T-helper 1 cell treated with Interleukin-12 subunit alpha and Interleukin-12 subunit beta and Interleukin-4 antibody, amounts not matched to agents 30 ng/mL and 1 ng/mL, for 36 hours (primary cell): Measurements from ENCODE around the gene ZCCHC8. TPM values are rescaled to one million over a fixed set of nuclear protein-coding genes. Genes with fewer than 3 reads are reported as not detected.
"Not testable (repeated sequence)": the region's sequence is repeated elsewhere in the genome, so short reads cannot be mapped to it uniquely, and the experiment has no call there.

Experiments used
- intact Hi-C: fragments of 100-400 bp; cut with micrococcal nuclease; formaldehyde crosslinking; loops from one replicate; pipeline ENCODE4 v1.15.1; 2024
- total RNA-seq: library from RNA; stranded (reverse); gene quantifications from 2 replicates; pipeline ENCODE4 v1.2.3, GENCODE V29; 2022

Gene ZCCHC8
- total RNA-seq, 1 donor from 2014 or later = 45.6 TPM

GRCh38 chr12:122513028-122513427 lies 12.3 kb upstream of the ZCCHC8 start:
- intact Hi-C loops = not testable (repeated sequence)

- intact Hi-C loops = no loop called here
These were observed 7.4 kb upstream of the ZCCHC8 start for GRCh38 chr12:122508163-122508562.

- intact Hi-C loops = no loop called here
These were observed 5.7 kb upstream of the ZCCHC8 start for GRCh38 chr12:122506393-122506938.

- intact Hi-C loops = no loop called here
These were observed 4.8 kb upstream of the ZCCHC8 start for GRCh38 chr12:122505419-122506051.

- intact Hi-C loops = loop anchor here (5.0 kb wide), 2 partner anchors 268 to 702 kb away; partner anchors contain the start of genes CCDC62 and SETD1B
These were observed 3.3 kb upstream of the ZCCHC8 start for GRCh38 chr12:122503783-122504590.

- intact Hi-C loops = loop anchor here (5.0 kb wide), 2 partner anchors 269 to 701 kb away; partner anchors contain the start of genes CCDC62 and SETD1B
These were observed 2.5 kb upstream of the ZCCHC8 start for GRCh38 chr12:122503147-122503751.

GRCh38 chr12:122501489-122501989 lies 807 bp upstream of the ZCCHC8 start:
- intact Hi-C loops = loop anchor here (1.0 to 5.0 kb wide), 9 partner anchors 26 to 732 kb away; partner anchors contain the start of genes ABCB9, CCDC62, DENR and DIABLO

- intact Hi-C loops = loop anchor here (1.0 to 5.0 kb wide), 7 partner anchors 47 to 698 kb away; partner anchors contain the start of genes ABCB9, CCDC62 and SETD1B
These were observed 594 bp downstream of the ZCCHC8 start for GRCh38 chr12:122499991-122500684.

GRCh38 chr12:122495258-122495657 lies 5.5 kb downstream of the ZCCHC8 start:
- intact Hi-C loops = no loop called here

- intact Hi-C loops = not testable (repeated sequence)
These were observed 7.5 kb downstream of the ZCCHC8 start for GRCh38 chr12:122493222-122493621.

GRCh38 chr12:122491991-122492390 lies 8.7 kb downstream of the ZCCHC8 start:
- intact Hi-C loops = no loop called here

GRCh38 chr12:122489038-122489437 lies 11.7 kb downstream of the ZCCHC8 start:
- intact Hi-C loops = no loop called here

GRCh38 chr12:122487807-122488206 lies 12.9 kb downstream of the ZCCHC8 start:
- intact Hi-C loops = not testable (repeated sequence)

- intact Hi-C loops = no loop called here
These were observed 13.8 kb downstream of the ZCCHC8 start for GRCh38 chr12:122486805-122487426.

- intact Hi-C loops = not testable (repeated sequence)
These were observed 14.4 kb downstream of the ZCCHC8 start for GRCh38 chr12:122486360-122486759.

GRCh38 chr12:122484385-122484784 lies 16.3 kb downstream of the ZCCHC8 start:
- intact Hi-C loops = not testable (repeated sequence)

GRCh38 chr12:122483969-122484368 lies 16.8 kb downstream of the ZCCHC8 start:
- intact Hi-C loops = no loop called here

- intact Hi-C loops = no loop called here
These were observed 18.9 kb downstream of the ZCCHC8 start for GRCh38 chr12:122481861-122482260.

GRCh38 chr12:122480753-122481152 lies 20.0 kb downstream of the ZCCHC8 start:
- intact Hi-C loops = no loop called here

- intact Hi-C loops = no loop called here
These were observed 26.4 kb downstream of the ZCCHC8 start for GRCh38 chr12:122474324-122474716.
